DMS53 (cell line): ENCODE data around the gene C20orf173.

ENCODE experiments used
- DNase-seq: peaks from one replicate; lab custom pipeline; 2025; lab: John Stamatoyannopoulos, UW

The C20orf173 gene

DNA sequence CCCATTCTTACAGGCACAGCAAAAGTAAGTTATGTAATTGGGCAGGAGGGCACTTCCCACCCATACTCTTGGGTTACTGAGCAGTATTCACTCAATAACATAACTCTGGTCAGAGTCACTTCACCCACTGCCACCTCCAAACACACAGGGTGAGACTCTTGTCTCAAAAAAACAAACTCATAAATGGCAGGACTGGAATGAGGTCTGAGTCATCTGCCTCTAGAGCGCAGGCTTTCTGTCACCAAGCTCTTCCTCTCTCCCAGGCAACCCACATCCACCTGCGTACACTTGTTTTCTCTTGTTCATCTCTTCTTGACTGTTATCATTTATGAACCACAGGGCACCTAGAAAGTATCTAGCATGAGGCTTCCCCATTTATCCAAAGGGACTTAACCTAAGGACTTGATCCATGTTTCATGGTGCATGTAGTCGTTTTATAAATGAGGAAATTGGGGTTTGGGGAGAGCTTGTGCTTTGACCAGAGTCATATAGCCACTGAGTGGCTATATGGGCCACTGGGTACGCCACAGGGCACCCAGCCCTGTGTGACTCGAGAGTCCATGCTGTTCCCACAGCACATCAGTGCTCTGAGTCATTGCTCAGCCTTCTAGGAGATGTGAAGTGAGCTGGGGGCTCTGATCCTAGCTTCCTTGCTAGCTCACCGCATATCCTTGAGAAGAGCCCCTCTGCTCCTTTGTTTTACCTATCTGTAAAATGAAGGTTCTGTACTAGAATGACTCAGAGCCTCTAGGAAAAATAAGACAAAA, 22.4 kb downstream of the C20orf173 start:
- DNase-seq, result peak; percentile 17

DNA sequence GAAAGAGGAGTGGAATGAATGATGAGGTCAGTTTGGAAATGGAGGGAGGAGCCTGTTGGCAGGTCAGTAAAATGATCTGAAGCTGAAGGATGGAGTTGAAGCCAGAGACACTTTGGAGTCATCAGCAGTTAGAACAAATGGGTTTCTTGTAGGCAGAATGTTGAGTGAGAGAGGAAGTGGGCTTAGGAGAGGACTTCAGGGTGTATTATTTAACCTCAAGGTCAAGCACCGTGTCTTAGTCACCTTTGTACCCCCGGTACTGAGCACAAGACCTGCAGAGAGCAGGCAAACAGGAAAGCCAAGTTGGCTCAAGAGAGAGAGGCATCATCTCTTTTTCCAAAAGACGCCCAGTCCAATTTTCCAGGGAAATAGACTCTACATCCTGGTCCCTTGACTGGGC, 23.3 kb downstream of the C20orf173 start:
- DNase-seq, result no peak

DNA sequence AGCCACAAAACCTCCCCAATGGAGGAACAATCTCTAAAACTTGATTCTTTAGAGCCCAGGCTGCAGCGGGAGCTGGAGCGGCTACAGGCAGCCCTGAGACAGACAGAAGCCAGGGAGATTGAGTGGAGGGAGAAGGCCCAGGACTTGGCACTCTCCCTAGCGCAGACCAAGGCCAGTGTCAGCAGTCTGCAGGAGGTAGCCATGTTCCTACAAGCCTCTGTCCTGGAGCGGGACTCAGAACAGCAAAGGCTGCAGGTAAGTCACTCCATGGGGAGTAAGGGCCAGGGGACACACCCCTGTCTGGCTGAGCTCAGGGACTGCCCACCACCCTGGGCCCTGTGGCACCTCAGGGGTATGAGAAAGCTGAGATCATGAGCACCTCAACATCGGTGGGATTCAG, 24.7 kb downstream of the C20orf173 start:
- DNase-seq, result no peak

DNA sequence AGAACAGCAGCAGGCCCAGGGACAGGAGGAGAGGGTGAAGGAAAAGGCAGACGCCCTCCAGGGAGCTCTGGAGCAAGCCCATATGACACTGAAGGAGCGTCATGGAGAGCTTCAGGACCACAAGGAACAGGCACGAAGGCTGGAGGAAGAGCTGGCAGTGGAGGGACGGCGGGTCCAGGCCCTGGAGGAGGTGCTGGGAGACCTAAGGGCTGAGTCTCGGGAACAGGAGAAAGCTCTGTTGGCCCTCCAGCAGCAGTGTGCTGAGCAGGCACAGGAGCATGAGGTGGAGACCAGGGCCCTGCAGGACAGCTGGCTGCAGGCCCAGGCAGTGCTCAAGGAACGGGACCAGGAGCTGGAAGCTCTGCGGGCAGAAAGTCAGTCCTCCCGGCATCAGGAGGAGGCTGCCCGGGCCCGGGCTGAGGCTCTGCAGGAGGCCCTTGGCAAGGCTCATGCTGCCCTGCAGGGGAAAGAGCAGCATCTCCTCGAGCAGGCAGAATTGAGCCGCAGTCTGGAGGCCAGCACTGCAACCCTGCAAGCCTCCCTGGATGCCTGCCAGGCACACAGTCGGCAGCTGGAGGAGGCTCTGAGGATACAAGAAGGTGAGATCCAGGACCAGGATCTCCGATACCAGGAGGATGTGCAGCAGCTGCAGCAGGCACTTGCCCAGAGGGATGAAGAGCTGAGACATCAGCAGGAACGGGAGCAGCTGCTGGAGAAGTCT, 25.5 kb downstream of the C20orf173 start:
- DNase-seq, result no peak

DNA sequence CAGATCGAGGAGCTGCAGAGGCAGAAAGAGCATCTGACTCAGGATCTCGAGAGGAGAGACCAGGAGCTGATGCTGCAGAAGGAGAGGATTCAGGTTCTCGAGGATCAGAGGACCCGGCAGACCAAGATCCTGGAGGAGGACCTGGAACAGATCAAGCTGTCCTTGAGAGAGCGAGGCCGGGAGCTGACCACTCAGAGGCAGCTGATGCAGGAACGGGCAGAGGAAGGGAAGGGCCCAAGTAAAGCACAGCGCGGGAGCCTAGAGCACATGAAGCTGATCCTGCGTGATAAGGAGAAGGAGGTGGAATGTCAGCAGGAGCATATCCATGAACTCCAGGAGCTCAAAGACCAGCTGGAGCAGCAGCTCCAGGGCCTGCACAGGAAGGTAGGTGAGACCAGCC, 26.2 kb downstream of the C20orf173 start:
- DNase-seq, result no peak

DNA sequence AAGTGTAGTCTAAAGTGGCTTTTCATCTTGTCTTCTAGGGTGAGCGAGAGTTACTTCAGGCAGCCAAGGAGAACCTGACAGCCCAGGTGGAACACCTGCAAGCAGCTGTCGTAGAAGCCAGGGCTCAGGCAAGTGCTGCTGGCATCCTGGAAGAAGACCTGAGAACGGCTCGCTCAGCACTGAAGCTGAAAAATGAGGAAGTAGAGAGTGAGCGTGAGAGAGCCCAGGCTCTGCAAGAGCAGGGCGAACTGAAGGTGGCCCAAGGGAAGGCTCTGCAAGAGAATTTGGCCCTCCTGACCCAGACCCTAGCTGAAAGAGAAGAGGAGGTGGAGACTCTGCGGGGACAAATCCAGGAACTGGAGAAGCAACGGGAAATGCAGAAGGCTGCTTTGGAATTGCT, 27.1 kb downstream of the C20orf173 start:
- DNase-seq, result no peak

DNA sequence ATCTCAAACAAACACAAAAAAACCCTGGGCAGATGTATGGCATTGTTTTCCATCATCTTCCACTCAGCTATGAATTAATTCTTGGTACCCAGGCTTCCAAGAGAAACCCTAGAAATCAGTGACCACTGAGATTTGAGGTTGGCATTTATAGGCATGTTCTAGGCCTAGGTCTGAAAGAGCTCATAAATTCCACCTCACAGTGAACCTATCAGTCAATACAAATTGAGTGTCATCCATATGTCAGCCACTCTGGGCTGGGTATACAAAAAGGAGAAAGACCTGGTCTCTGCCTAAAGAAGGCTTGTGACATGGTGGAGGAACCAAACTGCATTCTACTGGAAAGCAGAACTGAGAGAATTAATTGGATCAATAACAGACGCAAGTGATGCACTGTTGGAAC, 30.2 kb downstream of the C20orf173 start:
- no peak for DNase-seq

DNA sequence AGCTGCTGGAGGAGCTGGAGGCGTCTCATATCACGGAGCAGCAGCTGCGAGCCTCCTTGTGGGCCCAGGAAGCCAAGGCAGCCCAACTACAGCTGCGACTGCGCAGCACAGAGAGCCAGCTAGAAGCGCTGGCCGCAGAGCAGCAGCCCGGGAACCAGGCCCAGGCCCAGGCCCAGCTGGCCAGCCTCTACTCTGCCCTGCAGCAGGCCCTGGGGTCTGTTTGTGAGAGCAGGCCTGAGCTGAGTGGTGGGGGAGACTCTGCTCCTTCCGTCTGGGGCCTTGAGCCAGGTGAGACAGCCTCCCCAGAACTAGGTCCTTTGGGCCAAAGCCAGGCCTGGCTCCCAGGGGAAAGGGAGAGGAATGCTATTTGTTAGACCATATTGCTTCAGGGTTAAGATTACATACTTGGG, 31.7 kb downstream of the C20orf173 start:
- DNase-seq, result no peak

DNA sequence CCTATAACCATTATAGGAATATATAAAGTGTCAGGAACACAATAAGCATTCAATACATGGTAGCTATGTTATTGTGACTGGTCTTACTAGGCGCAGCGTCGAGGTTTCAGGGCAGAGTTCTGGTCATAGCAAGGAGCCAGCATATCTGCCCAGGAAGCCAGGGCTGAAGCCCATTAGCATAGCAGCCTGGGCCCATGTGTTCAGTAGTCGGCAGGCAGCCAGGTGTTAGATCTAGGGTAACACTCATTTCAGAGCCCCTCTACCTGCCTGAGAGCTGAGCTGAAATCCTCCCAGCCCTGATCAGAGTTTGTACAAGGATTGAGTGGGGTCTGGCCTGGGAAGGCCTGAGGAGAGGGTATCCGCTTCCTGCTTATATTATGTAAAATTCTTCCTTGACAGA, 32.1 kb downstream of the C20orf173 start:
- no peak for DNase-seq

DNA sequence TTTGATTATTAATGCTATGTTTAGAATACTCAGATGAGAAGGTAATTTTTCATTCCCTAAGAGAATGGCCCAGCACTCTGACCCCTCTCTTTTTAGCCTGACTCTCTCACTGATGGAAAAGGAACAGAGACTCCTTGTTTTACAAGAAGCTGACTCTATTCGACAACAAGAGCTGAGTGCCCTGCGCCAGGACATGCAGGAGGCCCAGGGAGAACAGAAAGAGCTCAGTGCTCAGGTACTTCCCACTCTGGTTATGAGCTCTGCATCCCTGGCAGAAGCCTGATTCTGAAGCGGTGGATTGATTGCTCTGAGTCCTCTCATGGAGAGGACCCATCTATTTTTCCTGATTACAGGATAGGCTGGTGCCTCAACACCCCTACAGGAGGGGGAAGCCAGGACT, 33.0 kb downstream of the C20orf173 start:
- no peak for DNase-seq

DNA sequence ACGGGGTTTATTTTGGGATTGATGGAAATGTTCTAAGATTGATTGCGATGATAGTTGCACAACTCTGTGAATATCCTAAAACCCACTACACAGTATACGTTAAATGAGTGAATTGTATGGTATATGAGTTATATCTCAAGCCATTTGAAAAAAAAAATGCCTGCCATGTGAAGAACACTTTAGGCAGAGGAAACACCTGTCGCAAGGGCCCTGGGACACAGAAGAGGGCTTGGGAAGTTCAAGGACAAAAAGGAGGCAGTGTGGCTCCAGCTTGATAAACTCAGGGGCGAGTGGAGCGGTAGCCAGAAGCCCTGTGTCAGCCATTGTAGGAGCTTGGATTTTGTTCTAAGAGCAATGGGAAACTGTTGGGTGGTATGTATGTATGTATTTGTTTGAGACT, 37.1 kb downstream of the C20orf173 start:
- no peak for DNase-seq

DNA sequence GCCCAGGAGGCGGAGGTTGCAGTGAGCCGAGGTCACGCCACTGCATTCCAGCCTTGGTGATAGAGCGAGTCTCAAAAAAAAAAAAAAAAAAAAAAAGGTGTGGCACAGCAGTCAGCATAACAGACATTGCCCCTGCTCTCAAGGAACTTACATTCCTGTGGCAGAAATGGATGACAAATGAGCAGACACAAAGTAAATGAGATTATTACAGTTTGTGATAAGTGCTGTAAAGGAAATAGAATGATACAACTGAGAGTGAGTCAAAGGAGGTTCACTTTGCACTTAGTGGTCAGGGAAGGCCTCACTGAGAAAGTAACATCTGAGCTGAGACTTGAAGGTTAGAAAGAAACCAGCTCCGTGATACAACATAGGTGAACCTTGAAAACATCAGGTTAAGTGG, 37.6 kb downstream of the C20orf173 start:
- no peak for DNase-seq

DNA sequence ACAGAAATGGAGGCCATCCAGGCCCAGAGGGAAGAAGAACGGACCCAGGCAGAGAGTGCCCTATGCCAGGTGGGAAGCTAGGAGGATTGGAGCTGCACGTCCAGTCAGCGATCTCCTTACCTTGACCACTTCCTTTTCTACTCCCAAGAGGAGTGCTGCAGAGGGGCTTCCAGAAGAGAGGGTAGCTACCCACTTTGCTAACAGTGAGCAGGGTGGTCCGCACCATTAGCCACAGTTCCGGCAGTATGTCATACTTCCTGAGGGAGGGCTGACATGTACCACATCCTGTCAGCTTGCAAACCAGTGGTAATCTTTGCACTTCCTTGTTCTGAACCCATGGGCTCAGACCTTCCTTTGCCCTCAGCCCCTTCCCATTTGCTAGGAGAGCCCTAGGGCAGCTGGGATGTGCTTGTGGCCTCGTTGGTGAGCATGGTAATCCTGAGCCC, 38.7 kb downstream of the C20orf173 start:
- no peak for DNase-seq

DNA sequence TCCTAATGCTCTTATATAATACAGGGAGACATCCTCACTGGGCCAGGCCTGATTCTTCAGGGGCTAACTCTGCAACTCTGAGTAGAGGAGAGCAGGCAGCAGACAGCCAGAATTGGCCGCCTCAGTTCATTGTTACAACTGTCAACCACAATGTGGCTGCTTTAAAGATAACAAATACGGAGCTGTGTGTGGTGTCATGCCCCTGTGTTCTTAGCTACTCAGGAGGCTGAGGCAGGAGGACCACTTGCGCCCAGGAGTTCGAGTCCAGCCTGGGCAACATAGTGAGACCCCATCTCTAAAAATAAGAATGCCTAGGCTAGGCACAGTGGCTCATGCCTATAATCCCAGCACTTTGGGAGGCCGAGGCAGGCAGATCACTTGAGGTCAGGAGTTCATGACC, 39.7 kb downstream of the C20orf173 start:
- DNase-seq, result no peak

DNA sequence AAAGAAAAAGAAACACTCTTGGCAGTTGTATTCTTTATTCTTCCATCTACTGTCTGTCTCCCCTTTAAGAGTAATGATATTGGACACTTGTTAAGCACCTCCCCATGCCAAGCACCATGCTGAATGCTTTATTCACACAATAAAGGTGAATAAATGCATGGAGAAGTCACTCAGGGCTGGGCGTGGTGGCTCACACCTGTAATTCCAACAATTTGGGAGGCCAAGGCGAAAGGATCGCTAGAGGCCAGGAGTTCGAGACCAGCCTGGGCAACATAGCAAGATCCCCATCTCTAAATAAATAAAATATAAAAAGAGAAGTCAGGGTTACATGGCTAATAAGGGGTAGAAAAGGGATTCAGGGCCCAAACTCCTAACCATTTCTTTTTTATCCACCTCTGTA, 42.0 kb downstream of the C20orf173 start:
- DNase-seq, result no peak

DNA sequence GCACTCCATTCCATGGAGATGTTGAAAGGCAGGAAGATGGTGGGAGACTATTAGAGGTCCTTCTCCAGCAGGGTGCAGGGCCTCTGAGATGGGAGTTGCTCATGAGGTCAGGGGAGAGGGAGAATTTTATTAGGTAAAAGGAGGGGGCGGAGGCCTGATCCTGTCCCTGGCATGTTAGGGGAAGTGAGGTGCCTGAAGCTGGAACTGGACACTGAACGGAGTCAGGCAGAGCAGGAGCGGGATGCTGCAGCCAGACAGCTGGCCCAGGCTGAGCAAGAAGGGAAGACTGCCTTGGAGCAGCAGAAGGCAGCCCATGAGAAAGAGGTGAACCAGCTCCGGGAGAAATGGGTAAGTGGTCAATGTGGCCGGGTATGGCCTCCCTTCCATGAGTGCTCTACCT, 49.7 kb downstream of the C20orf173 start:
- DNase-seq, result no peak

DNA sequence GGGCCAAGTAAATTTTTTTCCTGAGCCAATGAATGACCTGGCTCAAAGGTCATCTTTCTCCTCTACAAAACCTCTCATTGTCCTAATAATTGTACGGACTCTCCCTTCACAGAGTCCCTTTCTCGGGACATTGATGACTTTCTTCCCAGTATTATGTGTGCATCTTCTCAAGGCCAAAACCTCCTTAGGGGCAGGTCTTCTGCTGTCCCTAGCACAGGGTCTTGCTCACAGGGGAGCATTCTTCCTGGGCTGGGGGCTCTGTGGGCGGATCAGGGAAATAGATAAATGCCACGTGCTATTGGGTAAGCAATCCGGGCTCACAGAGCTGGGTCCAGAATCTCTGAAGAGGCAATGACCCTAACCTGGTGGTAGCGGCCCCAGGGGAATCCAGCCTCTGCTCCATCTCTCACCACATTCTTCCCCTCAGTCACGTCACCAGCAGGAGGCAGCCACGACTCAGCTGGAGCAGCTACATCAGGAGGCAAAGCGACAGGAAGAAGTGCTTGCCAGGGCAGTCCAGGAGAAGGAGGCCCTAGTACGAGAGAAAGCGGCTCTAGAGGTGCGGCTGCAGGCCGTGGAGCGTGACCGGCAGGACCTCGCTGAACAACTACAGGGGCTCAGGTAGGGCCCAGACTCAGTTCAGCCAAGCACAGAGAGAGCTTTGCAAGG, 50.5 kb downstream of the C20orf173 start:
- DNase-seq, result peak; percentile 18
